Raji (cell line): ENCODE data around the gene NRP2.

Experiments used
- POLR2A ChIP-seq: IDR thresholded peaks from 2 replicates; pipeline ENCODE4 v1.6.1; 2011; ENCODE audit warnings: low read depth, low read length, control low read depth; ENCODE audit not compliant: insufficient read depth

Gene NRP2

DNA sequence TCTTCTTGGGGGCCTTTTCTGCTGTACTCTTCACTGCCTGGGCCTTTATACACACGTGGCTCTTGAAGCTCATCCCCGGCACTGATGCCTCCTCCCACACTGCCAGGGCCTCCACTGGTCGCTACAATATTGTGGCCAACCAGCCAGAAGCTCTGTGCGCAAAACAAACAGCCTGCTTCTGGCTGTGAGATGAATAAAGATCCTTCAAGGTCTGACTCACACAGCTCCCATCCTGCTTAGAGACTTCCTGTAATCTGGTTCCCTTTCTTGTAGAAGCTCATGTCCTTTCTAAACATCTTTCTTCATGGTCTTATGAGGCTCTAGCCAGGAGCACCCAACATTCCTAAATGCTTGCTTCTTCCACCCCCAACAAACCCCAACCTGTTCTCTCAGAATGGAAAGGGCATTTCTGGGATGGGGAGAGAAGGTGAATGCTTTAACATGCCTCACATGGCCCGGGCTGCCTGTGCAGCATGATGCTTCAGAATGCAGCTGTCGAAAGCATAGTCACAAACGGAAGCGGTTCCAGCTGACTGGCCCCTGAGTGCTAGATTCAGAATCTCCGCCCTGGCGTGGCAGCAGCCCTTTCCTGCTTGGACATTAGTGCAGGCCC is 24.6 kb downstream of the NRP2 start:
- peak; percentile 78 for TF ChIP-seq POLR2A

DNA sequence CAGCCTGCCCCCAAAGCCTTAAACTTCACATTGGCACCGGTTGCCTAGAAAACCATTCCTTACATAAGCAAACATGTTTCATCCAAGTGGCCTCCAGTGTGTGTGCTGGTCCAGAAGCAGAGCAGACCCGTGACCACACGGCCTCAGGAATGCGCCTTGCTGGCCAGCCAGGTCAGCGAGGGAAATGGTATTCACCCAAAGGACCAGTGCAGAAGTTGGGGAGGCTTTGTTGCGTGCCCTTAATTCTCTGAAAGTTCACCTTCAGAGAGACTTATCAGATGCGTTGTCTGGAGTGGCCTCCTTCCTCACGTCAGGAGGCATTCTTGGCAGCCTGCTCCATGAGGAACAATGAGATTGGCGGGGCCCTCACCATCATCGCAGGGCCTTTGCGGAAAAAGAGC is 25.9 kb downstream of the NRP2 start:
- no peak for TF ChIP-seq POLR2A

DNA sequence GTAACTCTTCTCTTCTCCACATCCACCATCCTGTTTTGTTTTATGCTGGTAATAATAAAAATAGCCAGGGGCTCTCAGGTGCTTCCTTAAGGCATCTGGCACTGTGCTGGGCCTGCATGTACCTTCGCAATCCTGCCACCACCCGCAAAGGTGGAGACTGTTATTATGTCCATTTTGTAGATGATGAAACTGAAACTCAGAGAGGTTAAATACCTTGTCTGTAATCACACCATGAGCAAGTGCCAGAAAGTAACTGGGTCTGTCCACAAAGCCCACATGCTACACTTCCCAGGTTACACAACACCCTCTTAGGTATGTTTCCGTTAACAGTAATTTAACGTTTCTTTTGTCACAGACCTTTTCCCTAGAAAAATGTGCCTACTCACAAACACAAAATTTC is 27.0 kb downstream of the NRP2 start:
- no peak for TF ChIP-seq POLR2A

DNA sequence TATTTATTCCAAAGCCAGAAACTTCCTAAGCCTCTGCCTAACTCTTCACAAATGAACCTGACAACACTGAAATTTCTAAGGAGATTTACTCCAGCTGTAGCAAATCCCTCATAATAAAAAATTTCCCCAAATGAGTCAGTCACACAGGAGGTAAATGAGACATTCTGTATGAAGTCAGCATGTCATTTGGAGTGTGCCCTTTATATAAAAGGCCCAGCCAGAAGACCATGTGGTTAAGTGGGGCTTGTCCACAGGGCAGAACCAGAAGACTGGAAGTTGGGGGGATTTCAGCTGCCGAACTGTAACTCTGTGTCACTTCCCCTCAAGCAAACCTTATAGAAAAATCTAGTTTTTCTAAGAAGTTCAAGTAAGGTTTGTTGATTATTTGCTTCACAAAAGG is 30.2 kb downstream of the NRP2 start:
- TF ChIP-seq POLR2A: no peak

DNA sequence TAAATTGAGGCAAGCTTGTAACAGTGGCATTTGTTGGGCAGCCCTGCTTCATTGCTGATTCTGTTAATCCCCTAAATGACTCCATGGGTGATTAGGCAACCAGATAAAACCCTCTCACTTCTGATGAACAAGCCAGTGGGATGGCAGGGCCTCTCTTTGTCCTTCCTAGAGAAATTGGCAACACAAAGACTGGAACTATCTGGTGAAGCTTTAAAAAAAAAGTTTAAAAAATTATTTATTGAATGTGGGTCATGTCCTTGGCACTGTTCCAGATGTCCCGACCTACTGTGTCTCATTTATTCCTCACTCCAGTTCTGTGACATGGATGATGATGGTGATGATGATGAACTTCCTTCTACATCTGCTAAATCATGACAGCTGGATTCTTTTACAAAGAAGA is 30.8 kb downstream of the NRP2 start:
- no peak for TF ChIP-seq POLR2A

DNA sequence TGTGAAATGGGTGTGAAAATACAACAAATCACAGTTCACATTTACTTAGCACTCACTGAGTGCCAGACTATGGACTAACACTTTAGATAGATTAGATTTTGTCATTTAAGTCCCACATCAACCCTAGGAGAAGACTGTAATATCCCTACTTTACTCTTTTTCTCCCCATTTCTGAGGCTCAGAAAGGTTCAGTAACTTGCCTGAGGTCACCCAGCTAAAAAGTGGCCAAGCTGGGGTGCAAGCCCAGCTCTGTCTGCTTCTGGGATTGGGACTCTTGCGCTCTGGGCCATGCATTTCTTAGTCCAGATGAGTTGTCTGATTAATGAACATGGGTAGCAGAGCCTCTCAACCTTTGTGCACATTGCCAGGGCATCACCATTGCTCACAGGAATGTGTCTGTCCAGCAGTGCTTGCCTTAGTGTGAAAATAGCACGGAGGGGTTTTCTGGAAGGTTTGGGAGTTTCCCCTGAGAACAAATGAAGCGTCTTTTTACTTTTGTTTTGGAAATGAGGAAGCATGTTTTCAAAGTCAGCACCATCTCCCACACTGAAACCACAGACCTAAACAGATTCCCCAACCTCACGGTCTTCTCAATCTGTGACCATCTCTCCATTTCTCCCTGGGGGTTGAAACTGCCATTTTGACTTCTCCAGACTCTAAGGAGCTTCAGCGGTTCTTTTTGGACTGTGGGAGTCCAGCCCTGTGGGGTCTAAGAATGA is 31.9 kb downstream of the NRP2 start:
- no peak for TF ChIP-seq POLR2A

DNA sequence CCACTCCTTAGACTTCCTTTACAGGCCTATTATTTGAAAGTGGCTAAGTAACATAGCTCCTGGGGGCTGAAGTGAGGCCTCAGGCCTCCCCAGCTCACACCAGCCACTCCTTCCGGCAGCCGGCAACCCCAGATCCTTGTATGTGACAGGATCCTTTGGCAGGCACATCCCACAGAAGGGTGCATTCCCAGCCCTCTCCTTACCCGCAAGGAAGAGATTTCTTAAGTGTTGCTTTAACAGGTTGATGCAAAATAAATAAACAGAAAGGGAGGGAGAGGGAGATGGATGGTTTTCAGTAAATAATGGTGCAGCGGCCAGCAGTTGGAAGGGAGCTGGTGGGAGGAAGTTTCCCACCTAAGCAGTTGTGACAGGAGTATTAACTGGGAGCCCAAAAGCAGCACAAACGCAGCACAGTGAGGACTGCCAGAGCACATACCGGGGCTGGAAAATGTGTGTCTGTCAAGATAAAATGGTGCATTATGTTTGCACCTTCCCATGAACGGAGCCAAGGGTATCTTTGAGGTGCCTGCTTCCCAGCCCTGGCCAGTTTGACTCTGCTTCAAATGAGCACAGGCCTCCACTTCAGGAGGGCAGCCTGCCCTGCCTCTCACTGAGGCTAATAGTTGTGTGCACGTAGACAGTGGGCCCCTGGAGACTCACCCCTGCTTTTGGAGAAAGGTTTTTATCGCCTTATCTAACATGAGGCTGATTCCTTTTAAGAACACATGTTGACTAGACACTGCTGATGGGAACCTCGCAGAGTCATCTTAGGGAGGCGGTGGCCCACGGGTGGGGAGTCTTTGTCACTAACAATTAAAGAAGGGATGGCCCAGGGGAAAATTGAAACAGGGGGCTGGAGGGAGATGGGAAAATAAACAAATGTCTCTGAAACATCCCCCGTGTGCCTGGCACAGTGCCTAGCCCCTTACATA is 32.8 kb downstream of the NRP2 start:
- TF ChIP-seq POLR2A: no peak

DNA sequence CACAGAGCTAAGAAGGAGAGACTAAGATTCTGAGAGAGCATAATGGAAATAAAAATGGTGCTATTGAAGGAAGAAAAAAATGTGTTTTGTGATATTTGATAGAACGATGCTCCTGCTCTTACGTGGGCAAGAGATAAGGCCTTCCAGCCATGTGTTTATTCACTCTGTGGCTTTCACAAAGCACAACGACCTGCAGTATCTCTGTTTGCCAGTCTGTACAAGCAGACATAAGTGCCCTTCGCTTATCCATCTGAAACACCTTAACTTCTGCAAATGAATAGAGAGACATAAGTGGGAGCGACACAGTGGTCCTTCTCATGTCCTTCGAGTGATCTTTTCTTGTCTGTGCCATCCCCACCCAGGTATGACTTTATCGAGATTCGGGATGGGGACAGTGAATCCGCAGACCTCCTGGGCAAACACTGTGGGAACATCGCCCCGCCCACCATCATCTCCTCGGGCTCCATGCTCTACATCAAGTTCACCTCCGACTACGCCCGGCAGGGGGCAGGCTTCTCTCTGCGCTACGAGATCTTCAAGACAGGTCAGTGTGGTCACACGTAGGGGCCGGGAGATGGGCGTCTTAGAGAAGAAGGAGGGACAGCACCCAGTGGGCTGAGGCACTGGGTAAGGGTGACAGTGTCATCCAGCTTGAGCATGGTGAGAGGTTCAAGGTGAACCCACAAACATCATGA is 33.7 kb downstream of the NRP2 start:
- no peak for TF ChIP-seq POLR2A

DNA sequence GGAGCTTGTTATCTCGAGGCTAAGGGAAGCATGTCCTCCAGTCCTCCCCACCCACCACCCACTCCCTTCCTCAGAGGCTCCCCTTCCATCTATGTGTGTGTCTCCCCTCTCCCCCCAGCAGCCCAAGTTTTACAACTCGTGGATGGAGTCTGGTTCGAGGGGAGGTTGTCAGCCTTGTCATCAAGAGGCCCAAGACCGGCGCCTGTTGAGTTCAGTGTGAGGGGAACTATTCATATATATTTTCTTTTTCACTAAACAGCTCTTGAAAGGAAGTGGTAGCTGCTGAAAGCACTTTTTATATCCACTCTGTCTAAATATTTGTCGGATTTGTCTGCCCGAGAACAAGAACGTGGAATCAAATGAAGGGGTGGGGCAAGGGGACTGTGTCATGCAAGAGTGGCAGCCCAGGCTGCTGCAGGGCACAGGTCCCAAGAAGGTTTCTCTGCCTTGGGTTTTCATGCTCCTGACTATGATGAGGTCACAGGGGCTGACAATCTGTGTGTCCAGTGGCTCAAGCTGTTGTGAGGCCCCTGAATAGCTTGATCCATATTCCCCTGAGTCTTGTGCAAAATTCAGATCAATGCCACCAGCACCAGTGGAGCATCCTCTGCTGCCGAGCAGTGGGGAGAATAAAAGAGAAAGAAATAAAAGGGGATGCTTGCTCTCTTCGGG is 35.0 kb downstream of the NRP2 start:
- no peak for TF ChIP-seq POLR2A

DNA sequence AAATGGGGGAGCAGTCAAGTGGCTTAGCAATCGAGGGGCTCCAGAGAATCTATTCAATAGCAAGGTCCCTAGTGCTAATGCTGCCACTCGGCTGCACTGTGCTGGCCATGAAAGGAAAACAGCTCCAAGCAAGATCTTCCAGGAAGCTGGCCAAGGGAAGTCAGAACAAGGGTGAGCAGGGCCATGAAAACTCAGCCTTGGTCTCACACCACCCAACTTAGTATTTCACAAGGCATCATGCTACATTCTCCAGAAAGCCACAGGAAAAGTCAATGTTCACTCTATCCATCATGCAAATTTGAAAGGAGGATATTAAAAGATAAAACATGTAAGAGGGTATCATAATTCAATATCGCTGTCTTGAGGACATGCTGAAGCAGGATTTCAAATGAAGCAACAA is 35.7 kb downstream of the NRP2 start:
- no peak for TF ChIP-seq POLR2A

DNA sequence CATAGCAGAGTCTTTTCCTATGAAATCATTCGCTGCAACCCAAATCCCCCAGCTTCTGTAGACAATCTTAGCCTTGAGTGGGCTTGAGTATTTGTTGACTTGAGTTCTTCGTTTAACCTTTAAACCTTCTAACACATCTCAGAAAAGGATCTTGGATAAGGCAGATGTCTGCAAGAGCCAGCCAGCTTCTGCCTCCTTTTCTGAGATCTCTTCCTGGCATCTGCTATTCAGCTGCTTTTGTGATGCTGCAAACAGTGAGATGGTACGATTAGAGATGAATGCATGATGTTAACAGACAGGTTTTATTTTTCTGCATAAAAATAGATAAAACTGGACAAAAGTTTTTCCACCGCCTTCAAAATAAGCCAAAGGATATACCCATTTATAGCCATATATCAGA is 37.5 kb downstream of the NRP2 start:
- TF ChIP-seq POLR2A: no peak

DNA sequence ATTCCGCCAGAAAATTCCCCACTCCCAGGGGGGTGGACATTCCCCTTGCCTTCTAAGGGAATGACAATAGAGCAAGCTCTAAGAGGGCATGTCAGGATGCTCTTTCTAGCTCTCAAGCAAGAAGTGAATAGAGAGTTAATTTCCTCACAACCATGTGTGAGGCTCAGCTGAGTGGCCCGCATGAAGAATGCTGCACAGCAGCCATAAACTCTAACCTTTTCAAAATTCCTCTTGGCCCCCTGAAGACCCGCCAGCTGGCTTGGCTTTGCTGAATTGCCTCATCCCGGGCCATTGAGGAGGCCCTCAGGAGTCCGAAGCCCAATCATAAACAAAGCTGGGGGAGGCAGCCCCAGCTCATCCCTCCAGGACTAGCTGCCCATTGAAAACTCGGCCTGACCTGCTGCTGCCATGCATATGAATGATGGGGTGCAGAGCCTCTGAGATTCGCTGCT is 38.2 kb downstream of the NRP2 start:
- TF ChIP-seq POLR2A: no peak

DNA sequence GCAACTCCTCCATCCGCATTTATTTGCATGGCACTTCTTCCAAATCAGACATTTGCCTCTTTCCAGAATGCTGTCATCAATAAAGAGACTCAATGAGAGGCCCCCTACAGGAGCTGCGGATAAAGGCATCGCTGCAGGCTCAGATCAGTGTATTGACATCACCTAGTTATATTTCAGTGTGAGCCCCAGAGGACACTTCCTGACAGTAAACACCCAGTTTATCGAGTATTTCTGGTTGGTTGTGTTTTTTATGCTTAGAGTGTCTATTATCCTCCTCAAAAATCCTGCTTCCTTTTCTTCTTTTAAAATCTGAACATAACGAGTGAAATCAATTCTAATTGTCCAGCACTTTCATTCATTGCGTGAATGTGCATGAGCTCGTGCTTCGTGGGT is 38.8 kb downstream of the NRP2 start:
- no peak for TF ChIP-seq POLR2A

DNA sequence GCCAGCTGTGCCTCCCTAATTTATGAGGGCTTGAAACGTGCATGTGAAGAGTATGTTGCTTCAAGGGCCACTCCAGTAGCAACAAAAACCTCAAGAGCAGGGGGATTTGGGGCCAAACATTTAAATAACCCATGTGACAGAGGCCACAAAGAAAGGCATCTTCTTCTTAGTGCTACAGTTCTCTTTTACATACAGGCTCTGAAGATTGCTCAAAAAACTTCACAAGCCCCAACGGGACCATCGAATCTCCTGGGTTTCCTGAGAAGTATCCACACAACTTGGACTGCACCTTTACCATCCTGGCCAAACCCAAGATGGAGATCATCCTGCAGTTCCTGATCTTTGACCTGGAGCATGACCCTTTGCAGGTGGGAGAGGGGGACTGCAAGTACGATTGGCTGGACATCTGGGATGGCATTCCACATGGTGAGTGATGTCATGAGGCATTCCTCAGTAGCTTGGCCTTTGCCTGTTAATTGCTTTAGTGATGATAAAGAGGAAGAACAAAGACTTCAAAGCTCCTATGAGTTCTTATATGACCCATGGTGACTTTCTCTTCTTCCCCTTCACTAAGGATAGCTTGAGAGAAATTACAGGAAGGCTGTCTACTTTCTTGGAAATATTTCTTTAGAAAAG is 40.1 kb downstream of the NRP2 start:
- no peak for TF ChIP-seq POLR2A
